GM21367 (cell line): ENCODE data around the gene STK32B.

Experiments
- ATAC-seq: cut with Tn5 transposase; IDR thresholded peaks from one replicate; pipeline ENCODE4 v1.9.1; 2021; ENCODE audit not compliant: unreplicated experiment

STK32B gene

DNA sequence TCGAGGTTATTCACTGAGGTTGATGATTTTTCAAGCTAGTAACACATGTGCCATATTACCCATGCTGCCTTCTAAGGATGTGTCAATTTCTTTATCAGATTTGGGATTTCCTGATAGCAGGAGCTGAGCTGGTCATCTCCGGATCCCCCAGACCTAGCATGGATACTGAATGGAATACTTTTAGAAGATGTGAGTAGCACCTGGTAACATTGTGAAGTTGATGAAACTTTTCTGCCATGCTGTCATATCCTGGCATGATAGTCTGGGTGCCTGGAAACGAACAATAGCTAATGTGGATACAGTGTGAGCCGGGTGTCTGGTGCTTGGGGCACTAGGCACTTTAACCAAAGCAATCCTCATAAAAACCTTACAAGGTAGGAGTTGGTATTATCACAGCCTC, 21.1 kb upstream of the STK32B start:
- no peak for ATAC-seq

DNA sequence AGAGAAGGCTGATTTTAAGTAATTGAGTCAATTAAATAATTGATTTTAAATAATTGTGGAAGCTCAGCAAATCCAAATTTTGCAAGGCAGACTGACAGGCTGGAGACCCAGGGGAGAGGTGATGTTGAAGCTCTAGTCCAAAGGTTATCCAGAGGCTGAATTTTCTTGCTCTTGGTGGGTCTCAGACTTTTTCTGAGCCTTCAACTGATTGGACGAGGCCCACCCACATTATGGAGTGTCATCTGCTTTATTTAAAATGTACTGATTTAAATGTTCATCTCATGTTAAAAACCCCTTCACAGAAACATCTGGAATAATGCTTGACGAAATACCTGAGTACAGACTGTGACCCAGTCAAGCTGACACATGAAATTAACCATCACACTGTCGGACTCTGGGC, 20.4 kb upstream of the STK32B start:
- no peak for ATAC-seq

DNA sequence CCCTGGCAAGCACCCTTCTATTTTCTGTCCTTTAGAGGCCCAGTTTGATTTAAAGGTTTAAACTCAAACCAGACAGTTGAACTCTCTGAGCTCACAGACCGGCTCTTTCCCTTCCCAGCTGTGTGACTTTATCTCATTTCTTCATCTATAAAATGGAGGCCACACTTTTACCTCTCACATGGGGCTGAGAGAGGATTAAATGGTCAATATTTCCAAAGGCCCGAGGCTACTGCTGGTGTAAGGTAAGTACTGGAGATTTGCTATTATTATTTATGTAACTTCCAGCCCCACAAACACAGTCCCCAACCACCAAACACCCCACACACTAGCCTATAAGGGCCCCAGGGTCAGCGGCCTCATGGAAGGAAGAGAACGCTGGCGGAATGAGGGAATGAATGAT, 18.5 kb upstream of the STK32B start:
- no peak for ATAC-seq

DNA sequence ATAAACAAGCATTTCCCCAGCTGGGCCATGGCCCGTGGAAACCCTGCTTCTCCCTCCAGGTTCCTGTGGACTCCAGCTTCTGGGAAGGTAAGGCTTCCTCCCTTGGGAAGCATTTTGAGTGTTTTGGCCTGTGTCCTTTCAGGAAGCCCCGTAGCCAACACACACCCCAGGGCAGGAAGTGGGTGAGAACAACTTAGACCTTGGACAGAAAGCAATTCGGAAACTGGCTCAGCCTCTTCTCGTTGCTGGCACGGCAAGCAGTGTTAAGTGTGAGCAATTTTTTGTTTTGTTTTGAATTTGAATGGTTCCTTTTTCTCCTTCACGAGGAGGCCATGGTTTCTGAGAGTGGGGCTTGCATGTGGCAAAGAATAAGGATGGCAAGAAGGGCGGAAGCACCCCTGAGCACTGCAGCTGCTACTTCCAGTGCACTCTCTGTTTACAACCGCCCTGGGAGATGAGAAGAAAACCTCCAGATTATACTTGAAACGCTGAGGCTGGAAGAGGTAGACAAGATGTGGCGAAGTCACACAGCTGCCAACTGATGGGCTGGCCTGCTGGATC, 17.9 kb upstream of the STK32B start:
- ATAC-seq = no peak

DNA sequence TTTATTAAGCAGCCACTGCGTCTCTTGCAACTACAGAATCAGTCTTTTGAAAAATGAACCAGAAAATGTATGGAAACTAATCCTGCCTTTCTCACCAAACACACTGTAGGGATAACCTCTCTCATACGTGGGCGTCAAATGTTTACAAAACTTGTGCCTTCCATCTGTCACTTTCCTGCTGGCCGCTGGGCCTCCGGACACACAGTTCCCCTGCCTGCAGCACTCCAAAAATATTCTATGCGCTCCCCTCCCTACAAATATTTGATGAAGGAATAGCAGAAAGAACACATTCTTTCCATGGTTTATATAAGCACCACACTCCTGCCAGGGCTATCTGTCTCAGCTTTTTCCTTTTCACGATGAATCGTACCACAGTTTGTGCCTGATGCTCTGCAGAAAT, 17.1 kb upstream of the STK32B start:
- ATAC-seq = no peak

DNA sequence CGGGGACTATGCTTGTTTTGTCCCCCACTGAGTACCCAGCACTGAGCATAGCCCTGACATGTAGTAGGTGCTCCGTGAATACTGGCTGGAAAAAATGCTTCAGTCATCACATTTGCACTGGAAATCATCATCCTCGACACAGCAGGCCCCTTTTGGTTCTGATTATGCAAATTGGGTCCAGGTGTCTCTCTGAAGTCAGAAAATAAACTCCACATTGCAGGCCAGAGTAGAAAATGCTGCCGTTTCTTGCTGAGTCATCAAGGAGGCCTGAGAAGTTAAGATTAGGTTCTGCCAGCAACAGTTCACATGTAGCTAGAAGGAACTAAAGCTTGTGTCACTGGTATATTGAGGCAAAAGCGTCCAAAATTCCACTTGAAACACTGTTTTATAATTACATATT, 15.0 kb upstream of the STK32B start:
- no peak for ATAC-seq

DNA sequence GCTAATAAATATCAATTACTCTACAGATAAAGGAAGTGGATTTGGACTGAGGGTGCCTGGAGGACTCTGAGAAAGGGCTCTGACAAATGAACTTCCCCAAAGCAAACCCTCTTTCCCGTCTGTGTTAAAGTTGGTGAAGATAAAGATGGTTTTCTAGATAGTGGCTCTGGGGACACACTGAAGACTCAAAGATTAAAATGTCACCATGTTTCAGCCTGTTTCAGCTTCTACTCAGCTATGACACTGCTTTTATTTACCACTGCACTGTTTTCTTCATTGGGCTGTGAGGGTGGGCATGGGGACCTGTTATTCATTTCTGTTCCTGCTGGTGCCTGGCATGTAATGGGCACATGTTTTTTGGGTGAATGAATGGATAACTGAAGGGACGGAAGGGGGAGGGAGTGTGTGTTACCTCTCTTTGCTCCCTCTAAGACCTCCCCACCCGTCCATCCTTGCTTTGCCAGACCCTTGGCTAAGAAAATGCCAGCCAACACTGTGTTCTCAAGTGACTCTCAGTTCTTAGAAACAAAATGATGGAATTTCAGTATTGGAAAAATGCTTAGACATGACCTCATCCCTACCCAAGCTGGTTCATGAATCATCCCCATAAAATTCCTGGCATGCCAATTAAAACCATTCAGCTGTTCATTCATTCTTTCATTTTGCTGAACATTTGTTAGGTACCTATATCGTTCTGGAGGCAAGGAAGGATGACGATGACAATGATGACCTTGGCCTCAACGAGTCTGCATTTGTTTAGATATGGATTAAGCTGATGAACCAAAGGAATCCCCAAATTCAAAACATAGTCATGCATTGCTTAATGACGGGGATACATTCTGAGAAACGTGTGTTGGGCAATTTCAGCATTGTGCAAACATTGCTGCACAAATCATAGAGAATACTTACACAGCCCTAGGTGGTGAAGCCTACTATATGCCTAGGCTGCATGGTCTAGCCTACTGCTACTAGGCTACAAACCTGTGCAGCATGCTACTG, 13.4 kb upstream of the STK32B start:
- no peak for ATAC-seq

DNA sequence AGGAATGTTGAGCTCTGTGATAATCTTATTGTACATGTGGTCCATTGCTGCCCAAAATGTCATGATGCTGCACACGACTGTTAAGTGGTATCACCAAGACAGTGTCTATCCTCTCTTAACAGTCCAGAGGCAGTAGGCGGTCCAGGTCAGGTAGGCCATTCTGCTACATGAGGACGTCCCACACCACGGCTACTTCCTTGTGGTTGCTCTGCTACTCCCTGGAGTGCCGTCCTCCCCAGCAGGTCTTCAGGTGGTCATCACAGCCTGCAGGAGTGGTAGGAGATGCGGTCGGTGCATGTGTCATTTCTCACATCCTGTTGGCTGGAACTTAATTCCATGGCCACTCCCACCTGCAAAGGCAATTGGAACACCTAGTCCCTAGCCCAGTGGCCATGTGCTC, 11.5 kb upstream of the STK32B start:
- ATAC-seq = no peak

DNA sequence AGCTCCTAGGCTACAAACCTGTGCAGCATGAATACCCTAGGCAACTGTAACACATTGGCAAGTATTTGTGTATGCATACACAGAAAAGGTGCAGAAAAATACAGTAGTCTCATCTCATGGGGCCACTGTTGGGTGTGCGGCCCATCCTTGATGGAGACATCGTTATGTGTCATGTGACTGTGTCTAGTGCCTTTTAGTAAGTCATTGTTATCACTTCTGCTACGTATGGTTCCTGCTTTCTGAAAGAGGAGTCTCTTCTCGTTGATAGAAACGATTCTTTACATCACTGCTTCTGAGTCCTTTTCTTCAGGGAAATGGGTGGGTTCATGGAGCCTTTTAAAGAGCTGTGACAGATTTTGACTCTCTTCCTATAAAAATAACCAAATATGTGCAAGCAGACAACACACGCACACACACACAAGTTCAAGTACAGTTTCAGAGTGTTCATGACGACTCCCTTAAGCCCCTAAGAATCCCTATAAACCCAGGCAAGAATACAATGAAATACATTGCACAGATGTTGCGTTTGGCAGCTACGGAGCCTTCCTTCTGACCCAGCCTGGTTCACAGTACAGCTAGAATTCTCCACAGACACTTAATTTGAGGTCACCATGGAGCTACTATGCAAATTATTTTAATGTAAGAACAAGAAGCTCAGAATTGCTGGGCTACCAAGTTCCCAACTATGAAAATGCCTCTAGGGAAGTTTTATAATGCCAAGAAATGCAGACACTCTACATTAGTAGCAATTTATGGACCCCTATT, 10.2 kb upstream of the STK32B start:
- no peak for ATAC-seq

DNA sequence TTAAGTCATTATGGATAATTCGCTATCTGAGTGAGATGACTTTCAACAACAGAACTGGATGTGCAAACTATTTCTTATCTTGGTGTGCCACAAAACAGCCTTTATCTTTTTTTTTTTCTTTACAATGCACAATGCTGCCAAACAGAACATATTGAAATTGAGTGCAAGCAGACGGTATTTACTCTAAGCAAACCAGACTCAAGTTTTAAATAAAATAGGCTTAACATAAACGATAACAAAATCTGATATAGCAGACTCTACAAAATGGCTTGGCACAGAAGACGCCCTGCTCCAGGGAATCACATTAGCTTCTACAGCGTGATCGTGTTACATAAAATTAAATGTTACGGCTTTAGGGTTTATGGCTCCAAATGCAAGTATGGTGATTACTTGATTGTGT, 9.6 kb upstream of the STK32B start:
- ATAC-seq = no peak

DNA sequence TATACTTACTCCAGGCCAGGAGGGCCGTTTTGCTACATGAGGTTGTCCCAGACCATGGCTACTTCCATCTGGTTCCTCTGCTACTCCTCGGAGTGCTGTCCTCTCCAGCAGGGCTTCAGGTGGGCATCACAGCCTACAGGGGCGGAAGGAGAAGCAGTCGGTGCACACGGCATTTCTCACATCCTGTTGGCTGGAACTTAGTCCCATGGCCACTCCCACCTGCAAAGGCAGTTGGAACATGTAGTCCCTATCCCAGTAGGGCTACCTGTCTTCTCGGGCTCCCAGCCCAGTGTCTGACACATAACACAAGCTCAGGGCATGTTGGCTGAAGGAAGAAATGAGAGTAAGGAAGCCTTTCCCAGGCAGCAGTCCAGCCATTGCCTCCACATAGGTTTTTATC, 7.7 kb upstream of the STK32B start:
- ATAC-seq = no peak

DNA sequence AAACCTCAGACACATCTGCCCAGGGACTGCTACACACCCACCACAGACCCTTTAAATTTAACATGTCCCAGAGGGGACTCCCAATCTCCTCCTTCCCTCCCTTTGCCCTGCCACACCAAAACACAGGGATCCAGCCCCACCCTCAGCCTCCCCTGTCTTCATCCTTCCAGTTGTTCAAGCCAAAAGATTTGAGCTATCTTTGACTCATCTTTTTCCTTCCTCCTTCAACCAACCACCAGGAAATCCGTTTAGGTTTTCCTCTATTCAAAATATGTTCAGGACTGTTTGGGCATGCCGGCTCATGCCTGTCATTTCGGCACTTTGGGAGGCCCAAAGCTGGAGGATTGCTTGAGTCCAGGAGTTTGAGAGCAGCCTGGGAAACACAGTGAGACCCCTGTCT, 6.9 kb upstream of the STK32B start:
- no peak for ATAC-seq

DNA sequence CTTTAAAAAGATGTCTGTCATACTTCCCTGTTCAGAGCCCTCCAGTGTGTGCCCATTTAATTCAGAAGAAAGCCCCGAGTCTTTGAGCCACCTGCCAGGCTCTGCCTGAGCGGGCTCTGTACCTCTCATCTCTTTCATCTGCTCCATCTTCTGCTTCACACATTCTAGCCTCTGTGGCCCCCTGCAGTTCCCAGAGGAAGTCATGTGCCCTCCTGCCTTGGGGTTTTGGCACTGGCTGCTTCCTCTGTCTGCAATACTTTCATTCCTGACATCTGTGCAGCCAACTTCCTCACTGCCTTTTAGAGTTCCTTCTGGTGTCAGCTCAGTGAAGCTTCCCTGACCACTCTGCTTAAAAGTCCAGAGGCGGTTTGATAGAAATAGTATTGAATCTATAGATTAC, 6.2 kb upstream of the STK32B start:
- ATAC-seq = no peak

DNA sequence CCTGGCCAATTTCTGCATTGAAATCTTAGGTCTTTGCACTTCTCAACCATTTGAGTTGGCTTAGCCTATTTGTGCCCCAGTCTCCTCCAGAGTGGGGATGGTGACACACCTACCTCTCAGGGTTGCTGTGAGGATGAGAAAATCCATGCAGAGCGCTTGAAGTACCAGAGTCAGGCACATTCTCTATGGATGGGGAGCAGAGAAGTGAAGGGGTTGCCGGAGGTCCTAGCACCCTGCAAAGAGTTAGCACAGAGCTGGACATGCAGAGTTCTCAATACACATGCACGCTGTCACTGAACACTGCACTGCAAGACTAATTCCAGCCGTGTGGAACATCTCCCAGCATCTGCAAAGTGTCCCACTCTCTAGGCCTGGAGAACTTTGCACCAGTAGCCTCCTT, 2.6 kb upstream of the STK32B start:
- ATAC-seq = no peak

DNA sequence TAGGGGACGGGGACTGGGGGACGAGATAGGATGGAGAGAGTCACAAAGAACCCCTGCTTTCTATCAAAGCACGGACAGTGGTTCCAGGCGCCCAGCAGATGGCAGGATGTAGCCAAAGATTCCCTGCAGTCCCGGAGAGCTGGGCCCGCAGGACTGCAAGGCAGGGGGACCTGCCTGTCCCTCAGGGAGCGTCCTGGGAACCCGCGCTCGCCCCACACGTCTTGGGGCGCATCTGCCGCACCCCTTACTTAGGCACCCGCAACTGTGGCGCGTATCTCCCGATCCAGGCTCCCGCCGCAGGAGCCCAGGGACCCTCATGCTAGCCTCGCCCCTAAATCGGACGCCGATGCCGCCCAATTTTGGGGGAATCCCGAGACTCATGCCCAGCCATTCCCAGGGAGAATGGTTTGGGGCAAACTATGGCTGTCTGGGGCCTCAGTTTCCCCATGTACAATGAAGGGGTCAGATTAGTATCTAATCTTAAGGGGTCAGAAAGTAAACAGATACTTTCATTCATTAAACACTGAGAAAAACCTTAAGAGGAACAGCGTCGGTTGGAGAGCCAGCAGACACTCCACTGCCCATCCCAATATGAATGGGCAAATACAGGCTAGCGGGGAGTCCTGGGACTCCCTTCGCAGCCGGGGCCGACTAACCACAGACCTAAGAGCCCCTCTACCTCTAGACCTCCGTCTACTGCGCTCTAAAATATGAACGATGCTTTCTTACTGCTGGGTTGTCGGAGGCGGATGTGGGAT, 581 bp upstream of the STK32B start:
- no peak for ATAC-seq

DNA sequence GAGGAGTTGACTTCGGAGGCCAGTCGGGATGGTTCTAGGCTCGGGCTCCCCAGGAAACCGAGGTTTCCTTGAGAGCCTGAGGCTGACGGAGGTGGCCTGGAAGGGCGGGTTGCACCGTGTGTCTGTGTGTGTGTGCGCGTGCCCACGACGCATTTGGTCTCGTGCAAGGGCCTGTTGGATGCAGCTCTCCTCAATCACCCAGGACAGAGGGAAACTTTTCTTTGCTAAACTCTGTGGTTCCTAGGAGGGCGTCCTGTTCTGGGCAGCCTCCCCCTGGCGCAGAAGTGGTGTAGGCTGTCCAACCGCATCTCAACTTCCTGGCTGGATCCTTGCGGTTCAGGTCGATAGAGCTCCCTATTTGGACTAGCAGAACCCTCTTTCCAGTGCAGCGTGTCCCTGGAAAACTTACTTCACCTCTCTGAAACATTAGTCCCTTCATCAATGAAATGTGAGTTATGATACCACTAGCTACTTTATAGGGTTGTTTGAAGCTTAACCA, 973 bp downstream of the STK32B start:
- ATAC-seq = no peak

DNA sequence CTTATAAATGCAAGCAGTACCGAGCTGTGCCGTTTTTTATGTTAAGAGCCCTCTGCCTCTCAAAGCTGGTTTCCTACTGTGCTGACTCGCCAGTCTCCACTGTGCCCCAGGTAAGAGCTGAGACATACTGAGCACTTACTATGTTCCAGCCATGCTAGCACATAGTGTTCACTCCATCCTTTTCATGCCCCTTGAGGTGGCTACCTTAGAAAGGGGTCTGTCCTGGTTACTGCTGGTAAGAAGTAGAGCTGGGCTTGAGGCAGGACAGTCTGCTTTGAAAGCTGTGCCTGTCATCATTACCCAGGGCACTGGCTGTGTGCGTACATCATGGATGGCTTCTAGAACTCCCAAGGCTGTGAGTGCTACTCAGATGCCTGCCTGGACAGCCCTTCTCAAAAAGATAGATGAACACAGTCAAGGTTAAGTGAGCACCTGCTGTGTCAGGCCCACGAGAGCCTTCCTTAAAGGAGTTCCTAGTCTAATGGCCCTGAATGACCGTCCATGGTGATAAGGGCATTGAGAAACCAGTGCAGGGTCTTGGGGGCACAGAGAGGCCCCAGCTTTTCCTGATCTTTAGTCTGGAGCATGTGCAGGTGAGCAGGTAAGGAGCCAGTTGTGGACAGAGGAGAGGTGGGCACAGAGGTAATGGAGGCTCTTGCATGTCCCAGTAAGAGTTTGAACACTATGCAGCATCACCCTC, 1.6 kb downstream of the STK32B start:
- no peak for ATAC-seq

DNA sequence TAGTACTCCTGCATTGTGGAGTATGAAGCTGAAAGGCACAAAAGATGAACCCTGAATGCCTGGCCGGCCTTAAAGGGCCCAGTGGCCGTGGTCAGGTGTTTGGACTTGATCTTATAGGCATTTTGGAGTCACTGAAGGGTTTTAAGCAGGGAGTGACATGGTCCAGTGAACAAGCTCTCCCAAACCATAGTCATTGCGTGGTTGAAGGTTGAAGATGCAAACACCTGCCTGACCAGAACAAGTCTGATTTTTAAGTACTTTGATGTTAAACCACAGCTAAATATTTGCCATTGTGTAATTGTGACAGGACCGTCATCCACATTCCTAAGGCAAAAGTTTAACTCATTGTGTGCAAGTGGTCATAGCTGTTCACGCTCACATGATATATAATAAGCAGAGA, 3.3 kb downstream of the STK32B start:
- ATAC-seq = no peak

DNA sequence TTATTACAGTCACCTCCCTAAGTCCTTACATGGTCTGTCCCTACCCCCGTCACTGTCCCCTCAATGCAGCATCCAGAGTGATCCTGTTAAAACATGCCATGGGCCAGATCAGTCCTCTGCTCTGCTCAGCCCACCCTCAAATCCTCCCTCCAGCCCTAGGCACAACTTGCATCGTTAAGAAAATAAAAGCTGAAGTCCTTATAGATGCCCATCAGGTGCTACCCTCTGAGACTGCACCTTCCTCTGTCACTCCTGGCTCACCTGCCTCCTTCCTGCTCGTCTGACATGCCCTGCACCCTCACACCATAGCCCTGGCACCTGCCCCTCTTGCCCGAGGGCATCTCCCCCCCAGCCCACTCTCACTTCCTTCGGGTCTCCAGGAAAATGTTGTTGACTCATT, 4.1 kb downstream of the STK32B start:
- no peak for ATAC-seq

DNA sequence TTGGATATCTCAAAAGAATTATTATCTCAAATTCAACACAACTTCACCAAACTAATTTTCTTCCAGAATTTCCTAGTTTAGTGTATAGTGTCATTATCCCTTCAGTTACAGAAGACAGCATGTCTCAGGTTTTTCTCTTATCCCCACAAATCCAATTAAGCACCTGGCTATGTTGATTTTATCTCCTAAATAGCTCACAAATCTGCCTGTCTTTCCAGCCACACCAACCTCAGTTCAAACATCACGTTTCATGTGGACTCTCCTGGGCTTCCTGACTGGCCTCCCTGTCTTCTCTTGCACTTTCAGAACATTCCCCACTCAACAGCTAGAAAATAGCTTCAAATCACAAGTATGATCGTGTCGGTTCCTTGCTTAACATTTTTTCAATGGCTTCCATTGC, 14.8 kb downstream of the STK32B start:
- ATAC-seq = no peak
